Kidney epithelial cell (primary cell): Measurements from ENCODE around the gene PTGES2. TPM values are rescaled to one million over a fixed set of nuclear protein-coding genes. Genes with fewer than 3 reads are reported as not detected.
A peak's percentile ranks its signal among the peaks of the same experiment; 100 is the strongest.

Experiments used
- DNase-seq: peaks from one replicate; pipeline ENCODE4 v3.0.0-alpha.2; 2010; ENCODE audit warnings: low read depth
- H3K27me3 ChIP-seq: 2 replicates; pipeline ENCODE4 v1.6.0; 2011; ENCODE audit warnings: low read length; ENCODE audit not compliant: control insufficient read depth, insufficient read depth
- H3K36me3 ChIP-seq: 2 replicates; pipeline ENCODE4 v1.5.1; 2011; ENCODE audit warnings: low read length; ENCODE audit not compliant: control insufficient read depth, insufficient read depth
- H3K4me3 ChIP-seq: 2 replicates; pipeline ENCODE4 v1.5.1; 2011; ENCODE audit warnings: low read depth, mild to moderate bottlenecking, control low read depth, low read length
- total RNA-seq: library from RNA; depleted of rRNA; stranded (reverse); fragments of >200 nt; gene quantifications from 2 replicates; pipeline ENCODE4 v1.2.3, GENCODE V29; 2015
- TF ChIP-seq, protein P1 (sequence below): IDR thresholded peaks from 2 replicates; pipeline ENCODE4 v1.5.1; 2011; ENCODE audit warnings: mild to moderate bottlenecking, moderate library complexity, low read length, control low read depth, inconsistent platforms; ENCODE audit not compliant: insufficient read depth, poor library complexity, severe bottlenecking

PTGES2 gene
- total RNA-seq, 1 donor from 2014 or later = 81.2 TPM

GRCh38 chr9:128120741-128121465 lies 6.6 kb downstream of the PTGES2 start:
- H3K4me3 ChIP-seq = no peak overlapping the region
- H3K27me3 ChIP-seq = no peaks in the 10 kb centered on the region
- TF ChIP-seq, protein P1, sequence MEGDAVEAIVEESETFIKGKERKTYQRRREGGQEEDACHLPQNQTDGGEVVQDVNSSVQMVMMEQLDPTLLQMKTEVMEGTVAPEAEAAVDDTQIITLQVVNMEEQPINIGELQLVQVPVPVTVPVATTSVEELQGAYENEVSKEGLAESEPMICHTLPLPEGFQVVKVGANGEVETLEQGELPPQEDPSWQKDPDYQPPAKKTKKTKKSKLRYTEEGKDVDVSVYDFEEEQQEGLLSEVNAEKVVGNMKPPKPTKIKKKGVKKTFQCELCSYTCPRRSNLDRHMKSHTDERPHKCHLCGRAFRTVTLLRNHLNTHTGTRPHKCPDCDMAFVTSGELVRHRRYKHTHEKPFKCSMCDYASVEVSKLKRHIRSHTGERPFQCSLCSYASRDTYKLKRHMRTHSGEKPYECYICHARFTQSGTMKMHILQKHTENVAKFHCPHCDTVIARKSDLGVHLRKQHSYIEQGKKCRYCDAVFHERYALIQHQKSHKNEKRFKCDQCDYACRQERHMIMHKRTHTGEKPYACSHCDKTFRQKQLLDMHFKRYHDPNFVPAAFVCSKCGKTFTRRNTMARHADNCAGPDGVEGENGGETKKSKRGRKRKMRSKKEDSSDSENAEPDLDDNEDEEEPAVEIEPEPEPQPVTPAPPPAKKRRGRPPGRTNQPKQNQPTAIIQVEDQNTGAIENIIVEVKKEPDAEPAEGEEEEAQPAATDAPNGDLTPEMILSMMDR = no peak
- no peak for DNase-seq
- H3K36me3 ChIP-seq = peaks cover 1% of the 10 kb centered on the region

DNA sequence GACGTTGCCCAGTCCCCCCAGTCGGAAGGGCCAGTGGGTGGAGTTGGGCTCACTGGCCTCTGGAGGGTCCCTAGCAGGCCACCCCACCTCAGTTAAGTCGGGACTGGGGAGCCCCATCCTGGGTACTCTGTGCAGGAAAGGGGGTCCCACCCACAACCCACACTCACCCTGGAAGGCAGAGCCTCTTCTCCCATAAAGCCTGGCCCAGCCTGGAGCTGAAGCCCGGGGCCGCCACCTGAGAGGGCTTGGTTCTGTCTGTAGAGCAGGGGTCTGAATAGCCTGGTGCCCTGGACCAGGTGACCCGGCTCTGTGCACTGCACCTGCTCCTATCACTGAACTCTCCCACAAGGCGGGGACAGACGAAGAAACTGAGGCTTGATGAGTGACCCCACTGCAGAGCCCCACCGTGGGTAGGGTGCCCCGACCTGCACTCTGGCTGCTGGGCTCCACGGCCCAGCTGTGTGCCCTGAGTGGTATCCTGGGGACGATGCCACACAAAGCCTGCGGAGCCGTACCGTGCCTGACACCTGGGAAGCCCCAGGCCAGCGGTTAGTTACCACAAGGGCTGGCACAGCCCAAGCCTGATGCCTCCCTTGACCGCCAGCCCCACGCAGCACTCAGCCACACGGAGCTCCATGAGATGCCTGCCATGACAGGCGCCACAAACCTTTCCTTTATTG lies 7.3 kb downstream of the PTGES2 start:
- TF ChIP-seq, protein P1 = no peak
- no peak for DNase-seq
- H3K36me3 ChIP-seq = peaks cover 1% of the 10 kb centered on the region
- no peak overlapping the region for H3K4me3 ChIP-seq
- H3K27me3 ChIP-seq = no peaks in the 10 kb centered on the region

DNA sequence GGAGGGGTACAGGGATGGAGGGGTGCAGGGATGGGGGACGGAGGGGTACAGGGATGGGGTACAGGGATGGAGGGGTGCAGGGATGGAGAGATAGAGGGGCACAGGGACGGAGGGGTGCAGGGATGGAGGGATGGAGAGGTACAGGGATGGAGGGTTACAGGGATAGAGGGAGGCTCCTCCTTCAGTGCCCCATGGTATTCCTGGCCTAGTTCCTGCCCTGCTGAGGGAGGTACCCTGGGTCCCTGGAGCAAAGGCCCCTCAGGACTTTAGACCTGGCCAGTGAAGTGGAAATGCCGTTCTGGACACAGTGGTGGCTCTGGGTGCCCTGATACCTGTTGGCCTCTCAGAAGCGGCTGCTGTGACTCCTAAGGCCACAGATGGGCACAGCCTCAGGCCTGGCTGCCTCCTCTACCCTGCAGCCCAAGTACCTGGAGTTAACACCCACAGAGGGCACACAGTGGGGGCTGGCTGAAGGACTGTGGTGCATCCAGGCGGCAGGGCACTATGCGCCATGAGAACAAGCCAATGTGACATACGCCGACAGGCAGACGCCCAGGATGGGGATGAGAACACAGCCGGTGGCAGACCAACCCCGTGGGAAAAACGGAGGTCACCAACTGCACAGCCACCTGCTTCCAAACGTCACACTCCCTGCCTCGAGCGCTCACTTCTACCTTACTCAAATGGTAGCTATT lies 8.4 kb downstream of the PTGES2 start:
- H3K4me3 ChIP-seq = no peak overlapping the region
- peaks cover 1% of the 10 kb centered on the region for H3K36me3 ChIP-seq
- DNase-seq = no peak
- no peaks in the 10 kb centered on the region for H3K27me3 ChIP-seq
- TF ChIP-seq, protein P1 = no peak

DNA sequence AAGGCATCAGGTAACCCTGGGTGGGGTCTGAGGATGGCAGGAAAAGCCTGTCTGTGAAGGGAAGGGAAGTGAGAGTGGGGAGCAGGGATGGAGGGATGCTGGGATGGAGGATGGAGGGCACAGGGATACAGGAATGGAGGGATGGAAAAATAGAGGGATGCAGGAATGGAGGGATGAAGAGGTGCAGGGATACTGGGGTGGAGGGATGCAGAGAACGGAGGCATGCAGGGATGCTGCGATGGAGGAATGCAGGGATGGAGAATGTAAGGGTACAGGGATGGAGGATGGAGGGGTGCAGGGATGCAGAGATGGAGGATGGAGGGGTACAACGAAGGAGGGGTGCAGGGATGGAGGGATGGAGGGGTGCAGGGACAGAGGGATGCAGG lies 9.1 kb downstream of the PTGES2 start:
- TF ChIP-seq, protein P1 = no peak
- DNase-seq = no peak
- no peaks in the 10 kb centered on the region for H3K27me3 ChIP-seq
- peaks cover 1% of the 10 kb centered on the region for H3K36me3 ChIP-seq
- H3K4me3 ChIP-seq = no peak overlapping the region

DNA sequence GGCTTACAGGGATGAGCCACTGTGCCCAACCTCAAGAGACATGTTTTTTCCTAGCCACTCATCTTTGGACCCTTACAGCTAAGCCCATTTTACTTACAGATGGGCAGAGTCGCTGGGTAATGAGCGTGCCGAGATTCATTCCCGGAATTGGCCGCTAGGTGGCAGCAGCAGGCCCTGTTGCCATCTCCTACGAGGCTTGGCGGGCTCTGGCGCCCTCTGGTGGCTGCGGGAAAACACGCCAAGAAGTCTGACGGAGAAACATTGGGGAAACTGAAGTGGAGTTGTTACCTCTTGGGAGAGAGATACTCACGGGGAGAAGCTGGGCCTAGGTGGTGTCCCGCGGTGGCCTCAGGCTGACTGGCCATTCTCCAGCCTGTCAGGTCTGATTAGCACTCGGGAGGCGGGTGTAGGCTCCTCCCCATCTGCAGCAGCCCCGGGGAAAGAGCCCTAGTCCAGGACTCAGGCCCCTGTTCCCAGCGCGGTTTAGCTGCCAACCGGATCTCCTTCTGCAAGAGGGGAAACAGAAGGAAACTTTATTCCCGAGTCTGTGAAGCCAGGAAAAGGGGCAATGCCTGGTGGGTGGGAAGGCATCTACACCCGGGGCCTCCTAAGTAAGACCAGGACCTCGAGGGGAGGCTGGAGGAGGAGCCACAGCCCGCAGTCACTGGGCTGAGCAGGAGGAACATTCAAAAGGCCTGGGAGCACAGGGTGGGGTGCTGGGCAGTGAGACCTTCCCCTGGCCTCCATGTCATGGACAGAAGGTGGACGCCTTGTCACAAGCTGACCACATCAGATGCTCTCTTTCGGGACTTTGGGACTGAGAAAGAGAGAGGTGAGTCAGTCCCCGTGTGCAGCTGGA lies 9.7 kb downstream of the PTGES2 start:
- Histone ChIP-seq H3K4me3 (no peak overlapping the region), H3K27me3 (no peaks in the 10 kb centered on the region), H3K36me3 (peaks cover 1% of the 10 kb centered on the region)
- DNase-seq = no peak
- TF ChIP-seq, protein P1 = peak; percentile 100
